ENCODE data around the gene KCNJ10. TPM values are rescaled to one million over a fixed set of nuclear protein-coding genes. Genes with fewer than 3 reads are reported as not detected.

KCNJ10 gene
- total and polyA plus RNA-seq, 2 of the 13 experiments (the other 11 are each of a cell fraction or from before 2014, with no cell fraction given): 4.4 to 10.3 TPM

GRCh38 chr1:160083968-160084770 is 14.2 kb upstream of the KCNJ10 start (continued):
- TF ChIP-seq ZNF205 (CRISPR knock-in tag; IDR thresholded peaks at IDR 0.05): peak; percentile 78; the same call in 1 of the 2 replicates
- peak; percentile 48 for TF ChIP-seq STAG1 (CRISPR knock-in tag; IDR thresholded peaks at IDR 0.05)
- TF ChIP-seq, protein P1, sequence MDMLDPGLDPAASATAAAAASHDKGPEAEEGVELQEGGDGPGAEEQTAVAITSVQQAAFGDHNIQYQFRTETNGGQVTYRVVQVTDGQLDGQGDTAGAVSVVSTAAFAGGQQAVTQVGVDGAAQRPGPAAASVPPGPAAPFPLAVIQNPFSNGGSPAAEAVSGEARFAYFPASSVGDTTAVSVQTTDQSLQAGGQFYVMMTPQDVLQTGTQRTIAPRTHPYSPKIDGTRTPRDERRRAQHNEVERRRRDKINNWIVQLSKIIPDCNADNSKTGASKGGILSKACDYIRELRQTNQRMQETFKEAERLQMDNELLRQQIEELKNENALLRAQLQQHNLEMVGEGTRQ (IDR thresholded peaks at IDR 0.05; ENCODE audit: low read depth, low read length): no peak
- TF ChIP-seq, protein P1 (CRISPR knock-in tag; IDR thresholded peaks at IDR 0.05; ENCODE audit: borderline replicate concordance): no peak
- TF ChIP-seq IRF2 (CRISPR knock-in tag; IDR thresholded peaks at IDR 0.05): no peak
- TF ChIP-seq, protein P2, sequence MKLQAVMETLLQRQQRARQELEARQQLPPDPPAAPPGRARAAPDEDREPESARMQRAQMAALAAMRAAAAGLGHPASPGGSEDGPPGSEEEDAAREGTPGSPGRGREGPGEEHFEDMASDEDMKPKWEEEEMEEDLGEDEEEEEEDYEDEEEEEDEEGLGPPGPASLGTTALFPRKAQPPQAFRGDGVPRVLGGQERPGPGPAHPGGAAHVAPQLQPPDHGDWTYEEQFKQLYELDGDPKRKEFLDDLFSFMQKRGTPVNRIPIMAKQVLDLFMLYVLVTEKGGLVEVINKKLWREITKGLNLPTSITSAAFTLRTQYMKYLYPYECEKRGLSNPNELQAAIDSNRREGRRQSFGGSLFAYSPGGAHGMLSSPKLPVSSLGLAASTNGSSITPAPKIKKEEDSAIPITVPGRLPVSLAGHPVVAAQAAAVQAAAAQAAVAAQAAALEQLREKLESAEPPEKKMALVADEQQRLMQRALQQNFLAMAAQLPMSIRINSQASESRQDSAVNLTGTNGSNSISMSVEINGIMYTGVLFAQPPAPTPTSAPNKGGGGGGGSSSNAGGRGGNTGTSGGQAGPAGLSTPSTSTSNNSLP (IDR thresholded peaks at IDR 0.05; ENCODE audit: low read depth, low read length): no peak
- TF ChIP-seq CEBPB (IDR thresholded peaks at IDR 0.05; ENCODE audit: borderline replicate concordance, low read depth, low read length): no peak
- TF ChIP-seq ZSCAN31 (CRISPR knock-in tag; IDR thresholded peaks at IDR 0.05; ENCODE audit: low read depth): no peak
- TF ChIP-seq HOXA3 (CRISPR knock-in tag; IDR thresholded peaks at IDR 0.05): peak; percentile 86
- no peak for TF ChIP-seq GLI4 (CRISPR knock-in tag; IDR thresholded peaks at IDR 0.05; ENCODE audit: borderline replicate concordance)

Data from HepG2 (cell line).